Psoas muscle (tissue), 8 donors: ENCODE measurements around the gene OR5V1. TPM values are rescaled to one million over a fixed set of nuclear protein-coding genes. Genes with fewer than 3 reads are reported as not detected.
"Not testable (repeated sequence)": the region's sequence is repeated elsewhere in the genome, so short reads cannot be mapped to it uniquely, and the experiment has no call there.

Source experiments
- ATAC-seq, 4 donors: fragments of 200-7000 bp; cut with Tn5 transposase; one replicate each; pipeline ENCODE4 v1.9.1; 2020; ENCODE audit warnings: moderate library complexity in 3 of 4, mild to moderate bottlenecking in 2 of 4
- DNase-seq, 2 donors: peaks; one replicate each; pipeline ENCODE4 v3.0.0-alpha.2; 2020
- H3K27ac ChIP-seq: fragments of 200-600 bp; one replicate; pipeline ENCODE4 v1.8.0; 2022
- H3K27me3 ChIP-seq, 3 donors: fragments of 200-600 bp in 1 of 3; one replicate each; pipeline versions ENCODE4 v1.6.1 to v1.8.0; 2013 to 2022; ENCODE audit warnings: low read length in 2 of 3, mild to moderate bottlenecking in 2 of 3, moderate library complexity in 1 of 3; ENCODE audit not compliant: insufficient read depth in 3 of 3
- H3K36me3 ChIP-seq, 2 donors: fragments of 200-600 bp in 1 of 2; one replicate each; pipeline versions ENCODE4 v1.6.1 to v1.8.0; 2013 to 2022; ENCODE audit warnings: low read depth in 1 of 2, mild to moderate bottlenecking in 1 of 2, moderate library complexity in 1 of 2; ENCODE audit not compliant: insufficient read depth in 1 of 2
- H3K4me1 ChIP-seq: fragments of 200-600 bp; one replicate; pipeline ENCODE4 v1.8.0; 2022
- H3K4me3 ChIP-seq: fragments of 200-600 bp; one replicate; pipeline ENCODE4 v1.8.0; 2022; ENCODE audit warnings: mild to moderate bottlenecking
- H3K9me3 ChIP-seq: fragments of 200-600 bp; one replicate; pipeline ENCODE4 v1.8.0; 2022
- CTCF ChIP-seq: fragments of 200-600 bp; IDR thresholded peaks from one replicate; pipeline ENCODE4 v1.8.0; 2022; ENCODE audit warnings: antibody characterized with exemption
- WGBS, 3 donors: extraction: QIAGEN DNeasy Blood & Tissue Kit; methylation state at CpG; one replicate each; pipeline versions ENCODE4 v1.1.6 to v1.1.7; 2013; 5-methylcytosine and 5-hydroxymethylcytosine counted together
- intact Hi-C, 2 donors: fragments of 100-400 bp; cut with DNase I; formaldehyde crosslinking; loops; one replicate each; pipeline versions ENCODE4 v1.11.0 to v1.14.2; 2022
- polyA plus RNA-seq, 3 donors: library from polyadenylated mRNA; stranded (reverse); fragments of 200-250 nt; gene quantifications; one replicate each; pipeline ENCODE4 v1.2.3, GENCODE V29; 2013
- total RNA-seq, 4 donors: library from RNA; stranded (reverse); fragmentation: NEBNext Ultra II Directional in 2 of 4; extraction: Animal tissue kit (Norgen Biotek cat#: 25700) in 2 of 4; gene quantifications; one replicate each; pipeline versions ENCODE4 v1.2.1 to v1.2.4, GENCODE V29; 2021 to 2023
- donor health status: healthy with polysubstance abuse.
- donor health status: DM: no; HTN: no; CAD: no; lungs with moderate emphysema.
- donor health status: Bipolar disorder and iron deficiency.
- donor health status: healthy.
- donor health status: DM: yes; HTN: yes; CAD: no.
- donor health status: DM: no; HTN: no; CAD: no.
- donor health status: DM: no; HTN: no; CAD: no.
- donor health status: DM: yes; HTN: yes; CAD: no.

Gene OR5V1
- total and polyA plus RNA-seq, 7 donors: not detected

GRCh38 chr6:29345380-29345779, 23.3 kb downstream of the OR5V1 start:
- Histone ChIP-seq H3K4me1 (no peaks in the 10 kb centered on the region), H3K9me3 (no peaks in the 10 kb centered on the region), H3K27me3 (no peaks in the 10 kb centered on the region), H3K27ac (no peak overlapping the region), H3K36me3 (no peaks in the 10 kb centered on the region), H3K4me3 (no peak overlapping the region)
- DNase-seq (no peak), ATAC-seq (no peak)
- TF ChIP-seq CTCF: no peak
- intact Hi-C loops: no loop called here
- 67 to 73% (median 69%) methylated on average over 3 of the region's 3 CpGs for WGBS, 3 donors

DNA sequence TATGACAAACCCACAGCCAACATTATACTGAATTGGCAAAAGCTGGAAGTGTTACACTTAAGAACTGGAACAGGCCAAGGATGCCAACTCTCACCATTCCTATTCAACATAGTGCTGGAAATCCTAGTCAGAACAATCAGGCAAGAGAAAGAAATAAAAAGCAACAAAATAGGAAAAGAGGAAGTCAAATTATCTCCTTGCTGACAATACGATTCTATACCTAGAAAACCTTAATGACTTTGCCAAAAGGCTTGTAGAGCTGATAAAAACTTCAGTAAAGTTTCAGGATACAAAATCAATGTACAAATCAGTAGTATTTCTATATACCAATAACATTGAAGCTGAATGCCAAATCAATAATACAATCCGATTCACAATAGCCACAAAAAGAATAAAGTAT, 32.4 kb downstream of the OR5V1 start:
- Histone ChIP-seq H3K9me3 (no peaks in the 10 kb centered on the region), H3K4me3 (no peak overlapping the region), H3K36me3 (no peaks in the 10 kb centered on the region), H3K27ac (no peak overlapping the region), H3K27me3 (no peaks in the 10 kb centered on the region), H3K4me1 (no peaks in the 10 kb centered on the region)
- DNase-seq: no peak
- no peak for ATAC-seq
- no peak for TF ChIP-seq CTCF
- WGBS, 3 donors: 71 to 90% (median 85%) methylated on average over 2 of the region's 2 CpGs
- intact Hi-C loops: no loop called here

DNA sequence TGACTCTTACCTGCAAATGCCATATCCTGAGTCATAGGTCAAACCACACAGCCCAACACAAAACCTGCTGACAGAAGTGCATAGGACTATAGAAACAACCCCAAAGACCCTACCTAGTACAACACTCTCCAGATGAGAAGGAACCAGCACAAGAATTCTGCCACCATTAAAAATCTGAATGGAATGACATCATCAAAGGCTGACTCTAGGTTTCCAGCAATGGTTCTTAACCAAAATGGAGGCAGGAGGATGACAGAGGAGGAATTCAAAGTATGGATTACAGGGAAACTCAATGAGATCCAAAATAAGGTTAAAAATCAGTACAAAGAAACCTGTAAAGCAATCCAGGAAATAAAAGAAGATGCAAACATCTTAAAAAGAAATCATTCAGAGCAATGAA, 36.0 kb downstream of the OR5V1 start:
- intact Hi-C loops: no loop called here
- no peaks in the 10 kb centered on the region for H3K27me3 ChIP-seq
- no peak overlapping the region for H3K4me3 ChIP-seq
- ATAC-seq (no peak), DNase-seq (no peak)
- H3K4me1 ChIP-seq: no peaks in the 10 kb centered on the region
- TF ChIP-seq CTCF: no peak
- no peak overlapping the region for H3K27ac ChIP-seq
- H3K9me3 ChIP-seq: no peaks in the 10 kb centered on the region
- H3K36me3 ChIP-seq: no peaks in the 10 kb centered on the region

DNA sequence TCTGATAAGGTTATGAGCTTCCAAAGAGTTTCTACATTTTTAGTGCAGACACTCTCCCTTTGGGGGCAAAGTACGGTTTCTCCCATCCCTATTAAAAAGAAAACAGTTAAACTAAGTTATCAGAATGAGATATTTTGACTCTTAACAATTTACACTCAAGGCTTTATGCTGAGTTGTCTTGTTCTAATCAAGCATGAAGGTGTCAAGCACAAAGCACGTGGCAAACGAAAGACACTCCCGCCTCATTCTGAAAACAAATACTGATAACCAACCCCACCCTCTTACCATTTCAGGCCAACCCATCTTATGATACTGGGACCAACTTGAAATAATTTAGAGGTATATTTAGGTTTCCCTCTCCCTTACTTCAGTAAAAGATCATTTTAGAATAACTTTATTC, 42.9 kb downstream of the OR5V1 start:
- no peaks in the 10 kb centered on the region for H3K9me3 ChIP-seq
- no peak overlapping the region for H3K27ac ChIP-seq
- WGBS, 3 donors: 62 to 68% (median 66%) methylated on average over 4 of the region's 4 CpGs
- TF ChIP-seq CTCF: no peak
- DNase-seq (no peak), ATAC-seq (no peak)
- no peaks in the 10 kb centered on the region for H3K27me3 ChIP-seq
- H3K4me1 ChIP-seq: no peaks in the 10 kb centered on the region
- intact Hi-C loops: no loop called here
- no peaks in the 10 kb centered on the region for H3K36me3 ChIP-seq
- H3K4me3 ChIP-seq: no peak overlapping the region

DNA sequence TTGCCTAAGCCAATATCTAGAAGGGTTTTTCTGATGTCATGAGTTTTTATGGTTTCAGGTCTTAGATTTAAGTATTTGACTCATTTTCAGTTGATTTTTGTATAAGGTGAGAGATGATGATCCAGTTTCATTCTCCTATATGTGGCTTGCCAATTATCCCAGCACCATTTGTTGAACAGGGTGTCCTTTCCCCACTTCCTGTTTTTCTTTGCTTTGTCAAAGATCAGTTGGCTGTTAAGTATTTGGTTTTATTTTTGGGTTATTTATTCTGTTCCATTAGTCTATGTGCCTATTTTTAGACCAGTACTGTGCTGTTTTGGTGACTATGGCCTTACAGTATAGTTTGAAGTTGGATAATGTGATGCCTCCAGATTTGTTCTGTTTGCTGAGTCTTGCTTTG, 45.3 kb downstream of the OR5V1 start:
- H3K36me3 ChIP-seq, DNase-seq, H3K27ac ChIP-seq, H3K9me3 ChIP-seq, H3K4me3 ChIP-seq, H3K4me1 ChIP-seq, H3K27me3 ChIP-seq, intact Hi-C loops, ATAC-seq: not testable (repeated sequence)
